Measurements from ENCODE around the gene PYGO2. TPM values are rescaled to one million over a fixed set of nuclear protein-coding genes. Genes with fewer than 3 reads are reported as not detected.

PYGO2 gene
- total and polyA plus RNA-seq, 2 of the 8 experiments (the other 6 are each of a cell fraction or from before 2014, with no cell fraction given): 31.0 to 31.6 TPM

DNA sequence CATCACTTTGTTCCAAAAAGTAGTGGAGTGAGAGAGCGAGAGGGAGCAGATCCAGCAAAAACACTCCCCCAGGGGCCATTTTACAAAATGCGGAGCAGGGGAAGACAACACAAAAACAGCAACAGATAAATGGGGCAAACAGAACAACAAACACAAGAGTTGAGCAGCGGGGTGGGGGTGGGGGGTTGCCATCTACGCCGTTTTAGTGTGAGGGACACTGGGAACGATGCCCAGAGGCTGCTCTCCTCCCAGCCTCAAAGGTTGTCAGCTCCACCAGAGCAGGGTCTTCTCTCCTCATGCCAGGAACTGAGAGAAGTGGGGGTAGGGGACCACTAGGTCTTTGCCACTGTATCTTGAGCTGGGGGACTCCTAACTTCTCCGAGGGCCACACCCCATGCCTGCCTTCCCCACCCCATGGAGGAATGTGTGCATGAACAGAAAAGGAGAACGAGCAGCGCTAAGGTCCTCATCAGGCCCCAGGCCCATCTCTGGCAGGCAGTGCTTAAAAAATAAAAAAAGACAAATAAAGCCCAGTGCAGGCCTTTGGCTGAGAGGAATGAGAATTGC lies 4.4 kb downstream of the PYGO2 start (continued):
- TF ChIP-seq CTBP2 (IDR thresholded peaks at IDR 0.05; ENCODE audit: borderline replicate concordance, insufficient read depth, insufficient read length, low read length) (no peak), GTF2F1 (IDR thresholded peaks at IDR 0.05; ENCODE audit: borderline replicate concordance, low read depth, low read length) (no peak), SIRT6 (IDR thresholded peaks at IDR 0.05; ENCODE audit: low read length) (no peak), RNF2 (IDR thresholded peaks at IDR 0.05; ENCODE audit: borderline replicate concordance, low read depth, low read length, missing control alignments, poor library complexity, severe bottlenecking) (no peak), EP300 (IDR thresholded peaks at IDR 0.05; ENCODE audit: borderline replicate concordance in 1 of 2, low read depth in 2 of 2, low read length in 2 of 2) (no peak), CBX5 (IDR thresholded peaks at IDR 0.05; ENCODE audit: low read depth, low read length) (no peak), CHD2 (IDR thresholded peaks at IDR 0.05; ENCODE audit: low read length) (no peak), HDAC2 (IDR thresholded peaks at IDR 0.05; ENCODE audit: borderline replicate concordance in 1 of 2, low read depth in 2 of 2, low read length in 2 of 2) (no peak), EZH2 (IDR thresholded peaks at IDR 0.05; ENCODE audit: low read depth, low read length, severe bottlenecking) (no peak)
- TF ChIP-seq, protein P1, sequence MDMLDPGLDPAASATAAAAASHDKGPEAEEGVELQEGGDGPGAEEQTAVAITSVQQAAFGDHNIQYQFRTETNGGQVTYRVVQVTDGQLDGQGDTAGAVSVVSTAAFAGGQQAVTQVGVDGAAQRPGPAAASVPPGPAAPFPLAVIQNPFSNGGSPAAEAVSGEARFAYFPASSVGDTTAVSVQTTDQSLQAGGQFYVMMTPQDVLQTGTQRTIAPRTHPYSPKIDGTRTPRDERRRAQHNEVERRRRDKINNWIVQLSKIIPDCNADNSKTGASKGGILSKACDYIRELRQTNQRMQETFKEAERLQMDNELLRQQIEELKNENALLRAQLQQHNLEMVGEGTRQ (IDR thresholded peaks at IDR 0.05; ENCODE audit: low read length): no peak

Data from H1 (cell line).